Right lobe of liver (tissue), 4 donors: Measurements from ENCODE around the gene CHST13.
"Not testable (repeated sequence)": the region's sequence is repeated elsewhere in the genome, so short reads cannot be mapped to it uniquely, and the experiment has no call there.

Experiments
- CTCF ChIP-seq, 4 donors: fragments of 200-600 bp in 3 of 4; fragments of 450-650 bp in 1 of 4; IDR thresholded peaks; one replicate each; pipeline versions ENCODE4 v1.5.1 to v1.8.0; 2016 to 2022; ENCODE audit warnings: antibody characterized with exemption in 4 of 4, mild to moderate bottlenecking in 2 of 4
- POLR2A ChIP-seq: fragments of 450-650 bp; IDR thresholded peaks from one replicate; pipeline ENCODE4 v1.6.1; 2017; ENCODE audit warnings: antibody characterized with exemption, mild to moderate bottlenecking
- donor health status: DM: no; HTN: no; CAD: no.
- donor health status: DM: no; HTN: no; CAD: no.
- donor health status: DM: no; HTN: yes; CAD: no.

- TF ChIP-seq POLR2A; CTCF (IDR thresholded peaks at IDR 0.05): not testable (repeated sequence)
Observed at GRCh38 chr3:126591515-126591914, 67.6 kb downstream of the CHST13 start.
